Activated CD4-positive, alpha-beta T cell treated with anti-CD3 and anti-CD28 coated beads, Interleukin-2, Interleukin-6, amounts not matched to agents 100 ng/mL and 50 ng/mL, durations not matched to agents 16 hours and 8 hours (primary cell): ENCODE measurements around the gene LIG3.
A peak's percentile ranks its signal among the peaks of the same experiment; 100 is the strongest.
"Not testable (repeated sequence)": the region's sequence is repeated elsewhere in the genome, so short reads cannot be mapped to it uniquely, and the experiment has no call there.

Experiments
- DNase-seq: peaks from one replicate; pipeline ENCODE4 v3.0.0-alpha.2; 2020

Gene LIG3

DNA sequence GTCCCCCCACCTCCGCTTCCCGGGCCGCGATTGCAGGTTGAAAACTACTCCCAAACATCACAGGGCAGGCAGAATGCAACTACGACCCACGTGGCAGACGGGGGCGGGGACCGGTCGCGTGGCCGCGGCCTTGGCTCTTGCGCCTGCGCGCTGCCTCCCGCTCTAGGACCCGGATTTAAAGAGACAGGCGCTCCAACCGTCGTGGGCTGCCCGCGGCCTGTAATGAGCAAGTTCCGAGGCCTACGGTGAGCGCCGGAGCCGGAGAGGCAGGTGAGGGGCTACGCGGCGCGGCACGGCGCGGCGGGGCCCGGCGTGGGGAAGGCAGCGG lies at the start of gene LIG3:
TSS of gene LIG3 (plus strand) at position 160 of the 328 bp plus-strand sequence. CDS start 2,494 bp downstream, outside the sequence.
- DNase-seq: peak; percentile 96

DNA sequence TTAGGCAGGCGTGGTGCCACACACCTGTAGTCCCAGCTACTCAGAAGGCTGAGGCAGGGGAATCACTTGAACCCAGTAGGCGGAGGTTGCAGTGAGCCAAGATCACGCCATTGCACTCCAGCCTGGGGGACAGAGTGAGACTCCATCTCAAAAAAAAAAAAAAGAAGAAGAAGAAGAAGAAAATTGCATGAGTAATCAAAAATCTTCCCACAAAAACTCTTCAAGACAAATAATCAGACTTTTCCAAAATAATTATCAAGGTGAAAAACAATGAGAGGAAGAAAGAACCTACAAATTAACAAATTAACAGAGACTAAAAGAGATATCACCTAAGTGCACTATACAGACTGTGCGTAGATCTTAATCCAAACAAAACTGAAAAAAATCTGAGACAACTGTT lies 29.5 kb upstream of the LIG3 start:
- not testable (repeated sequence) for DNase-seq

GRCh38 chr17:34958438-34958837 lies 21.9 kb upstream of the LIG3 start:
- no peak for DNase-seq

DNA sequence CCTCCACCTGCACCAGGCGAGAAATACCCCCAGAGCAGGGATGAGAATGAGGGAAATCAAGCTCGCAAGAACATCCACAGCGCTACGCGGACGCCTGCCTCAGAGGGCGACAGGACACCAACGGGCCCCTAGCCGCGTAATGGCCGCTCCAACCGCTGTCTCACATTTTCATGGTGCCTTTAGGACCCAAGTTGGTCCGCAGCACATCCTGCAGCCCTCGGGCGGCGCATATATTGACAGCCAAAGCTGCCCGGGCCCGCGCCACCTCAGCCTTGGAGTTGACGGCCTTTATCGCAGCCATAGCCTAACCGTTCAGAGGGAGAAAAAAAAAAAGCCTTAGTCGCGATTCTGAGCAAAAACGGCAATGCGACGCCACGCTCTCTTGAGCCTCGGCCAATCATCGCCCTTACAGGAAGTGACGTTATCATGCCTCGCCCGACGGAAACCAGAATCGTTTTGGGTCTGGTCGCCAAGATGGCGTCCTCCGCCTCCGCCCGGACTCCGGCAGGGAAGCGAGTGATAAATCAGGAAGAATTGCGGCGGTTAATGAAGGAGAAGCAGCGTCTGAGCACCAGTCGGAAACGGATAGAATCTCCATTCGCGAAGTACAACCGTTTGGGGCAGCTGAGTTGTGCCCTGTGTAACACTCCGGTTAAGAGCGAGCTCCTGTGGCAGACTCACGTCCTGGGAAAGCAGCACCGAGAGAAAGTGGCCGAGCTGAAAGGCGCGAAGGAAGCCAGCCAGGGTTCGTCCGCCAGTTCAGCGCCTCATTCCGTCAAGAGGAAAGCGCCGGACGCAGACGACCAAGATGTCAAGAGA lies 19.0 kb upstream of the LIG3 start, which contains the start of the genes CCT6B and ZNF830:
TSS of gene CCT6B (minus strand) at position 368 of the 819 bp plus-strand sequence. CDS start at position 301, 67 bp downstream.
TSS of gene ZNF830 (plus strand) at position 448 of the 819 bp plus-strand sequence. CDS start at position 475, 27 bp downstream.
- DNase-seq: peak; percentile 94

- DNase-seq: peak; percentile 51
Observed at GRCh38 chr17:34974179-34974578, 6.1 kb upstream of the LIG3 start.

- DNase-seq: peak; percentile 78
Observed at GRCh38 chr17:34974794-34975785, 5.2 kb upstream of the LIG3 start.

GRCh38 chr17:34979153-34979552 lies 1.2 kb upstream of the LIG3 start:
- no peak for DNase-seq

DNA sequence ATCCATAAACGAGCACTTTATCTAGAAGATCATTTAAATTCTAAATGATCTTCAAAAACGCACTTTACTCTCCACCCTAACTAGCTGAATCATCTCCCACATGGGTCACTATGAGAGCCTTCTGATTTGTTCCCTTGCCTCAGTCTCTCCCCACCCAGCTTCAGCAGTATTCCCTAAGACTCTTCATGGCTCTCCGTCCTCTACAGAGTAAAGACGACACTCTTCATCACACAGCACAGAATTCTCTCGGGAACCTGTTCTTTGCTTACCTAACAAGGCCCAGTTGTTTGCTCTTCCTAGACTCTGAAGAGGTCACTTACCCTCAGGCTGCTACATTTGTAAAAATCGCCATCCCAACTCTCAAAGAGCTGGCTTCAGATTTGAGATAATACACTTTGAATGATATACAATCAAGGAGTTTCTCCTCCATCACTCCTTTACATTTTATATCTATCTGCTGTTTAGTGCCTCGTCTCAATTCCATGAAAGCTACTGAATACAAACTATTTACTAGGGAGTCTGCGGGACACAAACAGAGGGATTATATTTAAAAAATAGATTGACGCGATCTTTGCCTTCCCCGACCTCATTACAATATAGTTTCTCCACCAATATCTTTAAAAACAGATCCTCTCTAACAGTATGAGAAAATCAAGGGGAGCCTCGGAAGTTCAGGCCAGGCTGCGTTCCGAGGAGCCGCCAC lies 511 bp upstream of the LIG3 start:
- DNase-seq: no peak

DNA sequence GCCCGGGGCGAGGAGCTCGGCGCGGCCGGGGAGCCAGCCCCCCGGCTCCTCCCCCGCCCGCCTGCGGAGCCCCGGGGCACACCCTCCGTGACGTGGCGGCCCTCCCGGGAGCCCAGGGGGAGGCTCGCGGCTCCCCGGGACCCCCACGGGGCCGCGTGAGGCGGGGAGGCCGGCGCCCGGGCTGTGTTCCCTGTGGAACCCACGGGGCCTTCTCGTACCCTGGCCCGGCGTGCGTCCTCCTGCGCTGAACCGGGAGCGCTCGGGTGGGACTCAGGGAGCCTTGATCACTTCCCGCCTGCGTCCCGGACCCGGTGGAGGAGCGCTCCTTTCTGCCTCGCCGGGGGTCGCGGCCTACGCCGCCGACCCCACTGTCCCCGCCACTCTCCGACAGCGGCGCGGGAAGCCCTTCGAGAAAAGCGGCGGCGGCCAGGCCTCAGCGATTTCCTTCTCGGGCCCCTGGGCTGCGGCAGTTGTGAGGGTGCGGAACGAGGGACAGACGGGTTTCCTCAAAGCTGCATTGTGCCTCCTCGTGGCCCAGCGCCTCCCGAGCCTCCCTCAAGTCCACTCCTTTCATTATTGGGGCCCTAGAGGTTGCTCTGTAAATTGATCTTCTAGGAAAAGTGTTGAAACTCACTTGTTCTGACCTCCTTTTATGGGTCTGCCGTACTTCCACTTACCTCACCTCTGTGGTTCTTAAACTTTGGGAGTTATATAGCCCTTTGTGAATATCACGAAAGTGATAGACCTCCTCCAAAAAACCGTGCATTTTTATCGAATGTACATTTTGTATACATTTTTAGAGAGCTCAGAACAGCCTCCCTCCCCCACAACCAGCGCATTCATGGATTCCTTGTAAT lies 597 bp downstream of the LIG3 start:
- peak; percentile 78 for DNase-seq

DNA sequence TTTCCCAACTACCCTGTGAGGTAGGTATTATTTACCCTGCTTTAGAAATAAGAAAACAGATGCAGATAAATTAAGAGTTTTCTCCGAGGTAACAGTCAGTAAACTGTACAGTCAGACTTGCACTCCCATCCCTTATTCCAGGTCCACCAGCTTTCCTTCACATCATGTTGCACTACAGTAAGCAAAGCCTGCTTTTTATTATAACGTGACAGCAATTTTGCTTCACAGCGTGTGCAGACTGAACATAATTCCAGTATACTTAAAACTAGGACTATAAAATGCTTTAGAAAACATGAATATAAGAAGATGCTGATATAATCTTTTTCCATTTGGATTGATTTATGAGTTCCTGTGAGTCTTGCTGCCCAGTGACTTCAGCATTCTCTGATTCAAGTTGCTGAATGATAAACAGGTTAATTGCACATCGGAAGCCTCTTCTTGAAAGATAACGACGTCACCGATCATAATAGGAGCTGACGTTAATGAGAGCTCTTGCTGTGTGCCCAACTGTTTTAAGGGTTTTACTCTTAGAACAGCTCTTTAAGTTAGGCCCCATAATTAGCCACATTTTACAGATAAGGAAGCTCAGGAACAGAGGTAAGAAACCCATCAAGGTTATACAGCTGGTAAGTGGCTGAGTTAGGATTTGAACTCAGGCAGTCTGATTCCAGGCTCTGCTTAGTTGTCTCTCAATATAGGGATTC lies 1.4 kb downstream of the LIG3 start:
- DNase-seq: no peak

DNA sequence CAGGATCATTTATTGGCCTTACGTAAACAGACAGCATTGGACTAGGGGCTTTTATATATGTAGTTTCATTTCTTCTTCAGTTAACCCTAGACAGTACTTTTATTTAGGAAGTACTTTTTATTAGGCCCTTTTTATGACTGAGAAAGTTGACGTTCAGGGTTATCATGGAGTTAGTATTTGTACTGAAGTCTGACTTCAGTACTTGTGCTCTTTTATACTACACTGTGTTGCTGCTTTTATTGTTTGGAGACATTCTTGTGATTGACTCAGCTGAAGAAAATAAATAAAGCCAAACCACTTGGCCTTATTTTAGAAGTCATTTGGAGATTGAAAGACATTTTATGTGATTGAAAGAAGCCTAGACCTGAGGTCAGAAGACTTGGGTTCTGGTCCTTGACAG lies 6.9 kb downstream of the LIG3 start:
- no peak for DNase-seq

DNA sequence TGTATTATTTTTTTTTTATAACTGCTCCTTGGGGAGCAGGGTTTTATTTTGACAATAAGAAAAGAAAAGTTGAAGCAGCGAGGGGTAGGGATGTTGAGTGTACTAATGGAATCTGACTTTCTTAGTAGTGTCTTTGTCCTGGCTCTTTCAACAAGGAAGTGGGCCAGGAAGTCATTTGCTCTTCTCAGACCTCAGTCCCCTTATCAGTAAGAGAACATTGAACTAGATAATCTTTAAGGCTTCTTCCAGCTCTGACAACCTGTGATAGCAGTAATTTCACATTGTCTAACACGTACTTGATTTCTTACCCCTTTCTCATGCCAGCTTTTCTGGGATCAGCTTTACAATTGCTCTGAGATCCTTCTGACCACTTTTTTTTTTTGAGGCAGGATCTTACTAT lies 8.3 kb downstream of the LIG3 start:
- DNase-seq: no peak

DNA sequence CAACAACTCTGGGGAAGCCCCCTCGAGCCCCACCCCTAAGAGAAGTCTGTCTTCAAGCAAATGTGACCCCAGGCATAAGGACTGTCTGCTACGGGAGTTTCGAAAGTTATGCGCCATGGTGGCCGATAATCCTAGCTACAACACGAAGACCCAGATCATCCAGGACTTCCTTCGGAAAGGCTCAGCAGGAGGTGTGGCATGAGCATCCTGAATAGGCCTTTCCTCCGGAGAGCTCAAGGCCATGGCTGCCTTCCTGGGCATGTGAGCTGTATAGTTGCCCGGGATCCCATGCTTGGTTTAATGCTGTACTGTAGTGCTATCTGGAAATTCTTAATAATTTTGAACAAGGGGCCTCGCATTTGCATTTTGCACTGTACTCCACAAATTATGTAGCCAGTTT lies 9.2 kb downstream of the LIG3 start:
- no peak for DNase-seq

DNA sequence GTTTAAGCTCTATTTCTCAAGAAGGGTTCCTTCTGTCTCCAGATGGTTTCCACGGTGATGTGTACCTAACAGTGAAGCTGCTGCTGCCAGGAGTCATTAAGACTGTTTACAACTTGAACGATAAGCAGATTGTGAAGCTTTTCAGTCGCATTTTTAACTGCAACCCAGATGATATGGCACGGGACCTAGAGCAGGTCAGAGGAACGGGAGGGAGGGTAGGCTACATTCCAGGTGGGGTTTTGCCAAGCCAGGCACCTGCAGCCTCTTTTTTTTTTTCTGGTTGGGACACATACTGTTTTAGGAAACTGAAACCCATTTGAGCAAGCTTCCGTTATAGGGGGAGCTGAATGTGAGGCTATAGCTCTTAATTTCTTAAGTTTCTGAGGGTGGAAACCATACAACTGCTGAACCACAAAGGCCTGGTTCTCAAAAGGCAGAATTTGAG lies 10.6 kb downstream of the LIG3 start:
- DNase-seq: no peak

DNA sequence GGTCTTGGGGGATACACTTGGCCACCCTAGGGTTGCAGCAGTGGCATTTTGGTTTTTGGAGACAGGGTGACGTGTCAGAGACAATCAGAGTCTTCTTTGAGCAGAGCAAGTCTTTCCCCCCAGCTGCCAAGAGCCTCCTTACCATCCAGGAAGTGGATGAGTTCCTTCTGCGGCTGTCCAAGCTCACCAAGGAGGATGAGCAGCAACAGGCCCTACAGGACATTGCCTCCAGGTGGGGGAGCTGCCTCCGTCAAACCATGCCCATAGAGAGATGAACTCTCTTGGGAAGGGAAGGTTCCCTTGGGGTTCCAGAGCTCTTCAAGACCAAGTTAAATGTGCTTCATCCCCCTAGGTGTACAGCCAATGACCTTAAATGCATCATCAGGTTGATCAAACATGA lies 11.3 kb downstream of the LIG3 start:
- no peak for DNase-seq

- DNase-seq: no peak
Observed at GRCh38 chr17:34993031-34993430, 12.7 kb downstream of the LIG3 start.

GRCh38 chr17:34996422-34997285 lies 16.3 kb downstream of the LIG3 start:
- no peak for DNase-seq

GRCh38 chr17:34997355-34997862 lies 17.1 kb downstream of the LIG3 start:
- no peak for DNase-seq

DNA sequence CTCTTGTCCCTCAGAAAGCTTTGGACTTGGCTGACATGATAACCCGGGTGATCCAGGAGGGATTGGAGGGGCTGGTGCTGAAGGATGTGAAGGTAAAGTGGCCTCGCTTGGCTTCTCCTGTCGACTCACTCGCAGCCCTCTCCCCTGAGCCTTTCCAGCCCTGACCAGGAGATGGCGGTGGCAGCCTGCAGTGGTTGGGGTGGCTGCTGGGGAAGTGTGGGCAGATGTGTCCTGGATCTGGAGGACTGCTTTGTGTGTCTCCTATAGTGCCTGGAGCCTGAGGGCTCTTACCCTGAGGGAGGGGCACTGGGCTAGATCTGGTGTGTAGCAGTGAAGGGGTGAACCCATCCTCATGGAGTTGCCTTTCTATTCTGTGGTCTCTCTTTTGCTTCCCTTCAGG lies 17.9 kb downstream of the LIG3 start:
- peak; percentile 86 for DNase-seq

DNA sequence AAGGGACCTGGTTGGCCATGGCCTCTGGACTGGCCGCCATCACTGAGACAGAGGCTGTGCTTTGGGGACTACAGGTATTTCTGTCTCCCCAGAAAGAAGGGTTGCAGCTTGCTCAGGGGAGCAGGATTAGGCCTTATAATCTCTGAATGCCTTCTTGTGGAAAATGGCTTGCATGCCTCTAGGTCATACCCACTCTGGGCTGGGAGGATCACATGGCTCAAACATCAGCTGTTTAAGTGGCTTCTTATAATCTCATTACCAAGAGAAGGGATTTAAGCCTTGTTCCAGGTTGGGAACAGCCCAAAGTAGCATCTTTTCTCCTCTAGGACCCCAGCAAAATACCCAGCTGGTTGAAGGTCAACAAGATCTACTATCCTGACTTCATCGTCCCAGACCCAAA lies 19.1 kb downstream of the LIG3 start:
- no peak for DNase-seq
